Occipital lobe (tissue), 2 donors: ENCODE results near the gene TLK2. TPM values are rescaled to one million over a fixed set of nuclear protein-coding genes. Genes with fewer than 3 reads are reported as not detected.

Experiments used
- DNase-seq: peaks from one replicate; lab custom pipeline; 2025; lab: John Stamatoyannopoulos, UW
- total RNA-seq: library from RNA; depleted of rRNA; stranded (reverse); fragments of >200 nt; gene quantifications from one replicate; pipeline ENCODE4 v1.2.3, GENCODE V29; 2014

Gene TLK2
- total RNA-seq, 1 donor from 2014 or later: 63.5 TPM

DNA sequence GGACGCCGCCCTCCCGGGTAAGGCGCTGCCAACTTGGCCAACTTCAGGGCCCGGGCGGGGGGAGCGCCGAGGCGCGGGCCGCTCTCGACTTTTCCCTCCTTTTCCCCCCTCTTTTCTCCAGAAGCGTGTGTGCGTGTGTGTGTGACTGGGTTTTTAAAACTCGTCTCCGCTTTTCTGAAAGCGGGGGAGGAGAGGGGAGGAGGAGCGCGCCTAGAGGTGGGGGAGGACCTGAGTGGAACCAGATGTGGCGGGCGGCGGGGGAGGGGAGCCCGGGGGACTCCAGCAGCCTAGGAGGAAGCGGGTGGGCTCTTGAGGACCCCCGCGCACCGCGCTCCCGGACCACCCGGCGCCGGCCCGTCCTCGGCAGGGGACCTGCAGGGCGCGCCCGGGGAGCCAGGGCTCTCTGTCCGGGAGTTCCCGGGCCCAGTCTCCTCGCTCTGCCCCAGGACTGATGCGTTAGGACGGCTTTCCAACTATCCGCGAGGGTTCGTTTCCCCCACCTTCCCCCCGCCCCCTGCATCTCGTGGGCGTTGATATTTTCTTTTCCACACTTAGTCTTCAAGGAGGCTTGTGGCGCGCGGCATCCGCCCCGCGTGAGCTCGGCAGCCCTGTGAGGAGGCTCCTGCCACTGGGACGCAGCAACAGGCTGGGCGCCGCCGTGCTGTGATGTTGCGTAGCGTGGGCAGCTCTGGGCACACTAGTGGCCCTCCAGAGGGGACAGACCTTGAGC lies 149.4 kb downstream of the TLK2 start:
- DNase-seq: no peak

GRCh38 chr17:62628831-62629555 lies 150.4 kb downstream of the TLK2 start:
- DNase-seq: no peak

DNA sequence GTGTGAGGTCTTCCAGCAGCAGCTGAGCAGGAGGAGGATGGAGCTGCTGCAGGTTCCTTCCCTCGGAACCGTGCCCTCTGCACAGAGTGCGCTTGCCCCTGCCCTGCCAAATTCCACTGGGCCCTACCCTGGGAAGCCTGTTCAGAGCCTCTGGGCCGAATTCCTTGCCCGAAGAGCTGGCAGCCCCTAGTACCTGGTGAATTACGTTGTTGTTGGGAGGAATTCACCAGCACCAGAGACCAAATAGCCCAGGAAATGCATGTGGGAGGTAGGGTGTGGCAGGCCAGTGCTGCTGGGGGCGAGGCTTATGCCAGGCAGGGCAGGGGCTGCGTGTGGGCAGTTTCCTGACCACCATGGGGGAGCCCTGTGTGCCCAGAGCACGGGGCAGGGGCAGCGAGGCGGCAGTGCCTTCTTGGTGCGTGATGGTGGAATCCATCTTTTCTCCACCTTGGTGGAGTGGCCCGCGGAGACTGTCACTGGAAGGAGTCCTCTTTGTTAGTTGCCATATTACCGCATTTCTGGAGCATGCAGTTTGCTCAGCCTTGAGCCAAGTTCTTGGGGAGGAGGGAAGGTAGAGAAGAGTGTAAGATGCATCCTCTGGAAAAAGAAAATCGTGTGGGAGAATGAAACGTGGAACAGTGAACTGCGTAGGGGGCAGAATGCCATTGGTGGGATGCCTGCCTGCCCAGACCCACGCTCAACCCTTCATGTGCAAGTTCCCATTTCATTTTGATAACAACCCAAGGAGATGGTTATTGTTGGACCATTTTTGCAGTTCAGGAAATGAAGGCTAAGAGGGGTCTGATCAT lies 151.1 kb downstream of the TLK2 start:
- DNase-seq: no peak

- DNase-seq: no peak
These were observed 151.9 kb downstream of the TLK2 start for GRCh38 chr17:62630365-62631085.

DNA sequence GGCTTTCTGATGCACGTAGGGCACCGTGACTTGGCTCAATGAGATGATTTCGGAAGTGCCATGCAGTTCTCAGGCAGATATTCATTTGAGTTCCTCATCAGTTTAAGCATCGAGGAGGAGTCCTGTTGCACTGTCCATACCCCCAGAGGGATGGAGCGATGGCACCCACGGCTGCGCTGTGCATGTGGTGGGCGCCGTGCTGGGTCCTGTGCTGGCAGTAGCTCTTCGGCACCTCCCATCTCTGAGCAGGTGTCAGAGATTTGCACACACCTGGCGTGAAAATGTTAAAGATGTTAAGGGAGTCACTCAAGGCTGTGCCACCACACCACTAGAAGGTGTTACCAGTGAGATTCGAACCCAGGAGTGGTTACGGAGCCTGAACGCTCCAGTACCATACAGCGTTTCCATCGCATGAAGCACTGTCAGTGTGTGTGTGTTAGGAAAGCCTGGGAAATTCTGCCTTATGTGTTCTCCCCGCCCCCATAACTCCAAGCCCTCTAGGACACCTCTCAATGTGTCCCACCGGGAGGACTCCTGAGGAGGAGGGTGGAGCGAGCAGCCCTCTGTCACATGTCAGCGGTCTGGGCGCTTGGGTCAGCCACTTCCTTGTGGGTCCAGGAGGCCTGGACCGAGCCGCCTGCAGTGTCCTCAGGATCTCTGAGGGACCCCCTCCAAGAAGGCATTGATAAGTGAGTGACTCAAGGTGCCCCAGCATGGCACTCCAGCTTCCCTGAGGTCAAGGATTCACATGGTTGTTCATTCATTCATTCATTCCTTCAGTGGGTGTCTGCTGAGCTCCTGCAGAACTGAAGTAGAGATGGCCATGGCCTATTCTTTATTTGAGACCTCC lies 152.7 kb downstream of the TLK2 start:
- no peak for DNase-seq

GRCh38 chr17:62631936-62632924 lies 153.6 kb downstream of the TLK2 start:
- no peak for DNase-seq

DNA sequence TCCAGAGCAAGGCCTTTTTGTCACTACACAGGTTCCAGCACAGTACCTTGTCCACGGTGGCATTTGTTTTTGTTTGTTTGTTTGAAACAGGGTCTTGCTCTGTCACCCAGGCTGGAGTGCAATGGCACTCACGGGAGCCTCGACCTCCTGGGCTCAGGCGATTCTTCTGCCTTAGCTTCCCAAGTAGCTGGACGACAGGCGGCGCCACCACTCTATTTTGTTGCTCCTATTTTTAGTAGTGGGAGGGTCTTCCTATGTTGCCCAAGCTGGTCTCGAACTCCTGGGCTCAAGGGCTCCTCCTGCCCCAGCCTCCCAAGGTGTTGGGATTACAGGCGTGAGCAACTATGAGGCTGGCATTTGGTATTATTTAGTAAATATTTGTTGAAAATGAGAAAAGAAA lies 159.2 kb downstream of the TLK2 start:
- no peak for DNase-seq

GRCh38 chr17:62641153-62641552 lies 162.5 kb downstream of the TLK2 start:
- DNase-seq: no peak

DNA sequence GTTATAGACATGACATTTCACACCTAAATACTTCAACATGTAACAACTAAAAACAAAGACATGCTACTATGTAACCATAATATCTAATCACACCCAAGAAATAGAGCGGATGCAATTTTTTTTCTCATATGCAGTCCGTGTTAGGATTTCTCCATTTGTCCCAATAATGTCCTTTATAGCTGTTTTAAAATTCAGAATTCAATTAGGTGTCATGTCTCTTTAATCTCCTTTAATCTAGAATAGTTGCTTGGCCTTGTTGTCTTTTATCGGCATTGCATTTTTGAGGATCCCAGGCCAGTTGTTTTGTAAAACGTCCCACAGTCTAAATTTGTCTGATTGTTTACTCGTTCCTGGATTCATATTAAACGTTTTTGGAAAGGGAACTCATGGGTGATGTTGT lies 163.3 kb downstream of the TLK2 start:
- DNase-seq: no peak

DNA sequence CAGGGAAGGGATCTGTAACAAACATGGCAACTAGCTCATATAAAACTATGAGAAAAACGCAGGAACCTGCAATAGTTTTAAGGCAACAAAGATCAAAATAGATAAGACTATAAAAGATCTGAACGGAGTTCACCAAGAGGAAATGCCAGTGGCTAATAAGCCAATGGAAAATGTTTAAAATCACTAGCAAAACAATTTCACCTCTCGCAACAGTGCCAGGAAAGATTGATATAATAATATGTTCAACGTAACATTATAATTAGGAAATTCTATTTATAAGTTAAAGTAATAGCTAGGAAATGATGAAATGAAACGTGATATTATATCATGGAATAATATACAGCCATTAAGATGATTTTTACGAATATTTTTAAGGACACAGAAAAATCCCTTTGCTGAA lies 164.9 kb downstream of the TLK2 start:
- DNase-seq: no peak

- DNase-seq: no peak
These were observed 166.0 kb downstream of the TLK2 start for GRCh38 chr17:62644487-62645173.

GRCh38 chr17:62648251-62648955 lies 169.8 kb downstream of the TLK2 start:
- no peak for DNase-seq

DNA sequence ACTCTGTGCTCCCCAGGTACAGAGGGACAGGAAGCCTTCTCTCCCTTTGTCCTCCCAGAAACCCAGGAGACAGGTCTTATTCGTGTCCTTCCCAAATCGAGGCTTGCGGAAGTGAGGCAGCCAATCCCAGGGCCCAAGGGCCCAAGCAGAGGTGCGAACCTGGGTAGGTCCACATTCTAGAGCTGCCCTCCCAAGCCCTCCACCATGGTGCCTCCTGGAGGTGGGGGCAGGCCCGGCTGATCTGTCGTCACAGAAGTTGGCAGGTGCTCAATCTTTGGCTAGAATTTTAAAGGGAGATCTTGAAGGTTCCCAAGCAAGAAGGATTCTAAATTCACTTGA lies 170.3 kb downstream of the TLK2 start:
- no peak for DNase-seq

DNA sequence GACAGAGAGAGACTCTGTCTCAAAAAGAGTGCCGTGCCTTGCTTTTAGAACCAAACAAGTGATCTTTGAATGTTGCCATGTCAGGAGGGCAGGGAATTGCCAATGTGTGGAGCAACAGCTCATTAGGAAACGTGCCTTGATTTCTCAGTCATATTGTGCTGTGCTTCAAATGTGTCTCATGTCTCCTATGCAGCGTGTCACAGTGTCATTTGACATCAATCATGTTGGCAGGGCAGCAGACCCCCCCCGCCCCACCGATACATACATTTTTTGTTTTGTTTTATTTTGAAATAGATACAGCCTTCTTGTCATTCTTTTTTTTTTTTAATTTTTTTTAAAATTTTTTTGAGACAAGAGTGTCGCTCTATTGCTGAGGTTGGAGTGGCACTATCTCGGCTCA lies 170.9 kb downstream of the TLK2 start:
- DNase-seq: no peak

DNA sequence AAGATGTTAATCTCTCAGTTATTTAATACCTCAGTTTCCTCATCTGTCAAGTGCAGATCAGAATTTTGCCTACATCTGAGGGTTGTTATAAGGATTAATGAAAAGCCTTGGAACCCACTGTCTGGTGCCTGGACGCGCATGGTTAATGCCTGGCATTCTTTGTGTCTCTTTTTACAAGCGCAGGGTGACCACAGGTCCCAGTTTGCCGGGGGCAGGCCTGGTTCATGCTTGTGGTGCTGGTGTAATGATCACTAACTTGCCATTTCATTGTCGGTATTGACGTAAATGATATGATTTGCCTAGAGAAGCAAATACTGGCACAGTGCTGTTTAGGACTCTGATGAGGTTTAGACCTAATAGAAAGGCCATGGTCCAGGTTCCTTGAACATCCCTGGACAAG lies 172.0 kb downstream of the TLK2 start:
- DNase-seq: no peak

DNA sequence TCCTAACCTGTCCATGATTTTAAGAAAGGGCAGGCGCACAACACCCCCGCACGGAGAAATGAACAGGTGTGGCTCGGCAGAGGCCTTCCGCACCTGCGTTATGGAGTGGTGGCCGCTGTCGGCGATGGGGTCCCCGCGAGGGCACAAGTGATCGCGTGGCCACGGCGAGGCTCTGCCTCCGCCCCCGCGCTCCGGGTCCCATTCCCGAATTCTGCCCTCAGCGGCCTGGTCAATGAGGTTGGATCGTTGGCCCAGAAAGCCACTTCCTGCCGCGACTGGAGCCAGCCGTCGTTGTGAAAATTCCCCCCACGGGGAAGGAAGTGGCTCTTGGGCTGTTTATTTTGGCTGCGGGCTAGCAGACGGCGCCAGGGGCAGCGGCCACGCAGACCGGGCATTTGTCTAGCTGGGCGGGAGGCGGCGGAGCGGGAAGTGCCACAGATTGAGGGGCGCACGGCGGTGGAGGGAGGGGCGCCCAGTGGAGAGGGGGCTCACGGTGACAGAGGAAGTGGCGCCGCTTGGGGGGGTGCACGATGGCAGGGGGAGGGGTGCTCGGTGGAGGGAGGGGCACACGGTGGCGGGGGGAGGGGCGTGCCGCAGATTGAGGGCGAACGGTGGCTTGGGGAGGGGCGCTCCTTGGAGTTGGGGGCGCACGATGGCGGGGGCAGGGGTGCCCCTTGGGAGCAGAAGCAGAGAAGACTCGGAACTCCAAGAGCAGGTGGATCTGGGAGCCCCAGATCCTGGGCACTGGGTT lies 173.8 kb downstream of the TLK2 start:
- DNase-seq: no peak

DNA sequence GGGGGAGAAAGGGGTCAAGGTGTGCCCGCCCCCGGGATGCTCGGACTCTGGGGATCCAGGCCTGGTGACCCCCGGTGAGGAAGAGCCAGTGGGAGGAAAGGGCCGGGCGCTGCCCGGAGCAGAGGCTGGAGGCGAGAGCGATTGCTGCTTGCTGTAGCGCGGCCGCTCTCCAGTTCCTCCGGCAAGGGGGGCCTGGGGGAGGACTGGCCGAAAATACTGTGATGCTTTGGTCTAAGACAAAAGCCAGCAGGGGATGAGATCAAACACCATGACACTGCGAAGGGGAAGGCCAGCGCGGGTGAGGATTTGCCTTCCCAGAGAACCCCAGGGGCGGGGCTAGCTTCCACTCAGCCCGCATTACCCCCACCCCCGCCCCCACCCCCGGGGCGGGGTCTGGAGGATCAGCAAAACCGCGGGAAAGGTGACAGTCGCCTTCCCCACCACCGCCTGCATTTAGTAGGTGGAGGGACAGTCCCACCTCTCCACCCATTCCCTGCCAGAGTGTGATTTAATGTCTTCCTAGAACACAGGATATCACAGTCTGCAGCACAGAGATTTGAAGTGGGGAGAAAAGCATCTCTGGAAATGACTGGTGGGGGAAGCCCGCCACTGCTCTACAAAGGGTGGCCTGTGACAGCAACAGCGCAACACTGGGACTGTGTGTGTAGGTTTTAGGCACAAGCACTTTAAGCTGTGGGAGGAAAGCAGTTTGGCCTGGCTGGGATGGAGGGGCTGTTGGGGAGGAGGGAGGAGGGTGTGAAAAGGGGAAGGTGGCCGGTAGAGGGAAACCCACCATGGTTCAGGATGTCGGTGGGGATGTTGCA lies 174.6 kb downstream of the TLK2 start:
- DNase-seq: no peak
